ENCODE results near the gene KCNQ1.

Gene KCNQ1

DNA sequence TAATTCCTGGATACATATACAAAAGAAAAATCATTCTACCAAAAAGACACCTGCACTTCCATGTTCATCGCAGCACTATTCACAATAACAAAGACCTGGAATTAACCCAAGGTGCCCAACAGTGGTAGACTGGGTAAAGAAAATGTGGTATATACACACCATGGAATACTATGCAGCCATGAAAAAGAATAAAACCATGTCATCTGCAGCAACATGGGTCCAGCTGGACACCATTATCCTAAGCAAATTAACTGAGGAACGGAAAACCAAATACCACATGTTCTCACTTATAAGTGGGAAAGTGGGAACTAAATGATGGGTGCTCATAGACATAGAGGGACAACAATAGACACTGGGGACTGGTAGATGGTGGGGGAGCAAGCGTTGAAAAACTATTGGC lies 5.0 kb upstream of the KCNQ1 start:
- TF ChIP-seq, protein P1, sequence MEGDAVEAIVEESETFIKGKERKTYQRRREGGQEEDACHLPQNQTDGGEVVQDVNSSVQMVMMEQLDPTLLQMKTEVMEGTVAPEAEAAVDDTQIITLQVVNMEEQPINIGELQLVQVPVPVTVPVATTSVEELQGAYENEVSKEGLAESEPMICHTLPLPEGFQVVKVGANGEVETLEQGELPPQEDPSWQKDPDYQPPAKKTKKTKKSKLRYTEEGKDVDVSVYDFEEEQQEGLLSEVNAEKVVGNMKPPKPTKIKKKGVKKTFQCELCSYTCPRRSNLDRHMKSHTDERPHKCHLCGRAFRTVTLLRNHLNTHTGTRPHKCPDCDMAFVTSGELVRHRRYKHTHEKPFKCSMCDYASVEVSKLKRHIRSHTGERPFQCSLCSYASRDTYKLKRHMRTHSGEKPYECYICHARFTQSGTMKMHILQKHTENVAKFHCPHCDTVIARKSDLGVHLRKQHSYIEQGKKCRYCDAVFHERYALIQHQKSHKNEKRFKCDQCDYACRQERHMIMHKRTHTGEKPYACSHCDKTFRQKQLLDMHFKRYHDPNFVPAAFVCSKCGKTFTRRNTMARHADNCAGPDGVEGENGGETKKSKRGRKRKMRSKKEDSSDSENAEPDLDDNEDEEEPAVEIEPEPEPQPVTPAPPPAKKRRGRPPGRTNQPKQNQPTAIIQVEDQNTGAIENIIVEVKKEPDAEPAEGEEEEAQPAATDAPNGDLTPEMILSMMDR (IDR thresholded peaks at IDR 0.05; ENCODE audit: low read depth, low read length) = no peak
- DNase-seq = no peak
- Histone ChIP-seq H3K27ac (no peak overlapping the region), H3K9me3 (ENCODE audit: severe bottlenecking) (peaks cover 8% of the 10 kb centered on the region), H3K27me3 (ENCODE audit: insufficient read depth, low read depth, severe bottlenecking) (peaks cover 85% of the 10 kb centered on the region), H3K36me3 (no peaks in the 10 kb centered on the region), H3K4me3 (ENCODE audit: low read depth, low read length) (no peak overlapping the region)

DNA sequence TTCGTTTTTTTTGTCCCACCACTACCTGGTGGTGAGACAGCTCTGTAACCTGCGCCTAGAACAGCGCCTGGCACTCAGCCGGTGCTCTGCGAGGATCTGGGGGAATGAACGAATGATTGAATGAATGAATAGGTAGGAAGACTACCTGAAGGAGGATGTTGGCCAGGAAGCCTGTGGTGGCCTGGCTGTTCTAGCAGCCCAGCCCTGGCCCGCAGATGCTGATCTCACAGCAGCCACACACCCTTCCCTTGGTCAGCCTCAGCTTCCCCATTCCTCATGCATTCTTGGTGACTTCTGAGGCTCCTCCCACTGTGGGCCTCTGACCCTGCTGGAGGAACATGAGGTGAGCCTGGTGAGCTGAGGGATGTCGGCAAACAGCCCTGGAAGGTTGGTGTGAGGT lies 4.2 kb upstream of the KCNQ1 start:
- H3K9me3 ChIP-seq (ENCODE audit: severe bottlenecking) = peaks cover 8% of the 10 kb centered on the region
- no peak for DNase-seq
- no peak overlapping the region for H3K27ac ChIP-seq
- H3K36me3 ChIP-seq = no peaks in the 10 kb centered on the region
- no peak overlapping the region for H3K4me3 ChIP-seq (ENCODE audit: low read depth, low read length)
- peaks cover 86% of the 10 kb centered on the region for H3K27me3 ChIP-seq (ENCODE audit: insufficient read depth, low read depth, severe bottlenecking)
- TF ChIP-seq, protein P1 (IDR thresholded peaks at IDR 0.05; ENCODE audit: low read depth, low read length) = no peak

DNA sequence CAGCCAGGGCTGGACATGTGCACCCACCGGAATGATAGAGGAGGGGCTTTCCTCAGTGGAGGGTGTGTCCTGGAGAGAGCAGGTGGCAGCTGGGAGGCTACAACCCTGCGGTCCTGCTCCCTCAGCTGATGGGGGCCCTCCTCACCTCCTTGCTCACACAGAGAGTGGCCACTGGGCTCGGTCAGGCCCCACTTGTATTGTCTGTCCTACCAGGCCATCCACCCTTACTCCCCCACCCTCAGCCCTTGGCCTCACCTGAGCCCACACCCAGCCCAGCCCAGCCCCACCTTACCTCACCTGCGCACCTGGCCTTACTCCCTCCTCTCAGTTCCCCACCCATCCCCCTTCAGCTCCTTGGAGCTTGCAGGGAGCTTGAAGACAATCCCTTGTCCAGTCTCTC lies 3.6 kb upstream of the KCNQ1 start:
- H3K9me3 ChIP-seq (ENCODE audit: severe bottlenecking) = peaks cover 8% of the 10 kb centered on the region
- peaks cover 88% of the 10 kb centered on the region for H3K27me3 ChIP-seq (ENCODE audit: insufficient read depth, low read depth, severe bottlenecking)
- TF ChIP-seq, protein P1 (IDR thresholded peaks at IDR 0.05; ENCODE audit: low read depth, low read length) = no peak
- H3K36me3 ChIP-seq = no peaks in the 10 kb centered on the region
- no peak overlapping the region for H3K27ac ChIP-seq
- H3K4me3 ChIP-seq (ENCODE audit: low read depth, low read length) = no peak overlapping the region
- no peak for DNase-seq

DNA sequence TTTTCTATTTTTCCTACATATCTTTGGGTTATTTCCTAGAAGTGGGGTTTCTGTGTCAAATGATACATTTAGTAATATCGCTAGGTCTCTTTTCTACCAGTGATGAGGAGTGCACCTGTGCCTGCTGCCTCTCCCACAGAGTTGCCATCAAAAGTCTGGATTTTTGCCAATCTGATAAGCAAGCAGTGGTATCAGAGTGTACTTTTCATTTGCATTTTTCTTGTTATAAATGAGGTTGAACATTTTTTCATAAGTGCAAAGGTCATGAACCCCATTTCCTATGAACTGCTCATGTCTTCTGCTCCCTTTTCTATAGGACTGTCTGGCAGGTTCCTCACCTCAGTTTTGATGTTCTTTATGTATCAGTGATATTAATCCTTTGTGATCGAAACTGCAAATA lies 2.2 kb upstream of the KCNQ1 start:
- TF ChIP-seq, protein P1 (IDR thresholded peaks at IDR 0.05; ENCODE audit: low read depth, low read length) = no peak

DNA sequence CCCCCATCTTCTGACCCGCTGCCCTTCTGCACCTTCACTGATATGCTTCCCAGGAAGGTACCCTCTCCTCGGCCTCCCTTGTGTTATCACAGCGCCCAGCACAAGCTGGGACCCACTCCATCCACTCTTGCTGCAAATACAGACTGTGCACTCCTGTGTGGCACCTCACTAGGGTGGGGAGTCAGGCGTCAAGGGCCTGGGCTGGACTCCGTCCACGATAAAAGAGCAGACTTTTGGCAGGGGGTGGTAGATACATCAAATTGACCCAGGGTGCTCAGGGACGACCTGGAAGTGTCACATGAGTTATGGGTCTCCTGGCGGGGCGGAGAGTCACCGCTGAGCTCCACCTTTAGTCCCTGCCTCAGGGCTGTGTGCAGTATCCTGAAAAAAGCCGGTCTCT lies 1.4 kb upstream of the KCNQ1 start:
- H3K4me3 ChIP-seq (ENCODE audit: low read depth, low read length) = no peak overlapping the region
- peaks cover 8% of the 10 kb centered on the region for H3K9me3 ChIP-seq (ENCODE audit: severe bottlenecking)
- TF ChIP-seq, protein P1 (IDR thresholded peaks at IDR 0.05; ENCODE audit: low read depth, low read length) = no peak
- H3K27me3 ChIP-seq (ENCODE audit: insufficient read depth, low read depth, severe bottlenecking) = peaks cover 88% of the 10 kb centered on the region
- H3K36me3 ChIP-seq = no peaks in the 10 kb centered on the region
- H3K27ac ChIP-seq = no peak overlapping the region
- DNase-seq = no peak

More for the DNA sequence above, 2.2 kb upstream of the KCNQ1 start:
- Histone ChIP-seq H3K27me3 (ENCODE audit: insufficient read depth, low read depth, severe bottlenecking) (peaks cover 88% of the 10 kb centered on the region), H3K4me3 (ENCODE audit: low read depth, low read length) (no peak overlapping the region), H3K36me3 (no peaks in the 10 kb centered on the region), H3K9me3 (ENCODE audit: severe bottlenecking) (peaks cover 8% of the 10 kb centered on the region), H3K27ac (no peak overlapping the region)
- DNase-seq = no peak
